ENCODE data around the gene YIF1B.

The YIF1B gene

GRCh38 chr19:38336638-38337359 is 21.1 kb upstream of the YIF1B start:
- H3K4me3 ChIP-seq (ENCODE audit: low read depth, low read length): peak overlapping the region; percentile 69
- DNase-seq (ENCODE audit: low read depth): peak; percentile 91
- TF ChIP-seq MAX (IDR thresholded peaks at IDR 0.05; ENCODE audit: low read depth, low read length) (peak; percentile 34; the same call in 1 of the 2 replicates), MYC (IDR thresholded peaks at IDR 0.05; ENCODE audit: low read depth, low read length) (no peak)

GRCh38 chr19:38335949-38336637 is 20.3 kb upstream of the YIF1B start:
- TF ChIP-seq CTCF (IDR thresholded peaks at IDR 0.05; ENCODE audit: low read depth, low read length): no peak
- TF ChIP-seq MAX (IDR thresholded peaks at IDR 0.05; ENCODE audit: low read depth, low read length): 0 out of 2 replicates have a peak, but pooled peaks have one; percentile 21
- peak; percentile 45 for TF ChIP-seq POLR2A (IDR thresholded peaks at IDR 0.05; ENCODE audit: extremely low read depth, insufficient read length)
- peak; percentile 94 for DNase-seq (ENCODE audit: low read depth)
- peak overlapping the region; percentile 69 for H3K4me3 ChIP-seq (ENCODE audit: low read depth, low read length)

- no peak overlapping the region for H3K4me3 ChIP-seq (ENCODE audit: low read depth, low read length)
- TF ChIP-seq CTCF (IDR thresholded peaks at IDR 0.05; ENCODE audit: low read depth, low read length): no peak
- no peak for TF ChIP-seq POLR2A (IDR thresholded peaks at IDR 0.05; ENCODE audit: extremely low read depth, insufficient read length)
- TF ChIP-seq MAX (IDR thresholded peaks at IDR 0.05; ENCODE audit: low read depth, low read length): no peak
- no peak for DNase-seq (ENCODE audit: low read depth)
Measured at GRCh38 chr19:38333245-38333644, 17.5 kb upstream of the YIF1B start.

- no peak for DNase-seq (ENCODE audit: low read depth)
- H3K4me3 ChIP-seq (ENCODE audit: low read depth, low read length): no peak overlapping the region
- no peak for TF ChIP-seq MAX (IDR thresholded peaks at IDR 0.05; ENCODE audit: low read depth, low read length)
- TF ChIP-seq CTCF (IDR thresholded peaks at IDR 0.05; ENCODE audit: low read depth, low read length): no peak
- TF ChIP-seq POLR2A (IDR thresholded peaks at IDR 0.05; ENCODE audit: extremely low read depth, insufficient read length): no peak
- no peak for TF ChIP-seq MYC (IDR thresholded peaks at IDR 0.05; ENCODE audit: low read depth, low read length)
Measured at GRCh38 chr19:38331728-38332127, 16.0 kb upstream of the YIF1B start.

GRCh38 chr19:38329651-38330050 is 13.9 kb upstream of the YIF1B start:
- no peak for DNase-seq (ENCODE audit: low read depth)
- H3K4me3 ChIP-seq (ENCODE audit: low read depth, low read length): no peak overlapping the region
- no peak for TF ChIP-seq MAX (IDR thresholded peaks at IDR 0.05; ENCODE audit: low read depth, low read length)
- TF ChIP-seq MYC (IDR thresholded peaks at IDR 0.05; ENCODE audit: low read depth, low read length): no peak
- no peak for TF ChIP-seq CTCF (IDR thresholded peaks at IDR 0.05; ENCODE audit: low read depth, low read length)
- no peak for TF ChIP-seq POLR2A (IDR thresholded peaks at IDR 0.05; ENCODE audit: extremely low read depth, insufficient read length)

- no peak for DNase-seq (ENCODE audit: low read depth)
- no peak overlapping the region for H3K4me3 ChIP-seq (ENCODE audit: low read depth, low read length)
- TF ChIP-seq MAX (IDR thresholded peaks at IDR 0.05; ENCODE audit: low read depth, low read length) (no peak), CTCF (IDR thresholded peaks at IDR 0.05; ENCODE audit: low read depth, low read length) (no peak)
Measured at GRCh38 chr19:38326591-38326990, 10.8 kb upstream of the YIF1B start.
